GM18499 (cell line): ENCODE measurements around the gene LSM2.

ENCODE experiments used
- ATAC-seq: cut with Tn5 transposase; IDR thresholded peaks from one replicate; pipeline ENCODE4 v1.9.1; 2021; ENCODE audit warnings: moderate number of reproducible peaks; ENCODE audit not compliant: insufficient read depth, unreplicated experiment

The LSM2 gene

DNA sequence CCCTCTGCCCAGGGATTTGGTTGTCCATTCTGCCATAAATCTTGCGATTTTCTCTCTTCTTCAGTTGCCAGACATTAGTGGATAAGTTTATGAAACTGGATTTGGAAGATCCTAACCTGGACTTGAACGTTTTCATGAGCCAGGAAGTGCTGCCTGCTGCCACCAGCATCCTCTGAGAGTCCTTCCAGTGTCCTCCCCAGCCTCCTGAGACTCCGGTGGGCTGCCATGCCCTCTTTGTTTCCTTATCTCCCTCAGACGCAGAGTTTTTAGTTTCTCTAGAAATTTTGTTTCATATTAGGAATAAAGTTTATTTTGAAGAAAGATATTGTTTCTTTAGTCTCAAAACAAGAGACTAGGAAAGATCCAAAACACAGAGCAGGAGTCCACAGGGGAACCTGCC is 44.4 kb downstream of the LSM2 start, which contains the start of gene SAPCD1:
TSS of gene SAPCD1 (plus strand) at position 301 of the 400 bp plus-strand sequence. CDS start 399 bp downstream, outside the sequence.
- no peak for ATAC-seq

DNA sequence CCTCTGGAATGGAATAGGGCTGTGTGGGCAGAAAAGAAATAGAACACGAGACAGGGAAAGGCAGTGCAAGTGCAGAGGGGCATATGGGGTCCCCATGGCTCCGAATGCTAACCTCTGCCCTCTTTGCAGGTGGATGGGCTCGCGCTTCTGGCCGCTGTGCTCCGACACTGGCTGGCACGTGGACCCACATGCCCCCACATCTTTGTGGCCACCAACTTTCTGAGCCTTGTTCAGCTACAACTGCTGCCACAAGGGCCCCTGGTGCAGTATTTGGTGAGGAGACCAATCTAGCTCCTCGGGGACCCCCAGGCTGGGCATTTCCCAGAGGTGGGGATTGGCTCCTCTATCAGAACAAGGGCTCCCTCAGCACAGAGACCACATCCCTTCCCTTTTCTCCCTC is 45.4 kb downstream of the LSM2 start:
- ATAC-seq, result no peak

DNA sequence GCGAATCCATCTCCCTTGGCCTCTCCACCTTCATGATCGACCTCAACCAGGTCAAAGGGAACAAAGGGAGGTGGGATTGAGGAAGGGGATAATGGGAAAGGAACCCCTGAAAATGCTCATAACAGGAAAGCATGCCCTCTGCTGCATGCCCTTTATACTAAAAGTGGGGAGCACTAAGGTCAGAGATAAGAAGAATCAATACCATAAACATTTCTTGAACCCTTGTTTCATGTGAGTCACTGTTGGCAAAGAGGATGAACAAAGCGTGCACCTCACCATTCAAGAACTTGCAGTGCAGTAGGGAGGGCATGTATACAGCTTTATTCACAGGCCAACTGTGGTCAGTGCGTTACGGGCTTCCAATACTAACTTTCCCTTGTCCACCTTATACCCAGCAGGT is 46.0 kb downstream of the LSM2 start:
- no peak for ATAC-seq

DNA sequence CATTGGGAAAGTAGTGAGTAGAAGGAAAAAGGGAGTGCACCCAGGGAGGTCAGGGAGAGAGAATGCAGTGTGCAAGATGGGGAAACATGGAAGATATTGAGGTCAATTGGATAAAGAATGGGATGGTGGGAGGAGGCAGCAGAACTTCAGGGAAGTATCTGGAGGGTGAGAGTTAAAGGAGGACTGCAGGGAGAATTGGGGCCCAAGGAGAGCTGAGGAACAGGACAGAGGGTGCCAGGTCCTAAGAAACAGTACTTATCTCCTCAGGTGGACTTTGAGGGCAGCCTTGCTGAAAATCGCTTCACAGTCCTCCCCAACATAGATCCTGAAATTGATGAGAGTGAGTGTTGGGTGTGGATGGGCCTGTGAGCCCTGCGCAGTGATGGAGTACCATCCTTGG is 48.5 kb downstream of the LSM2 start:
- no peak for ATAC-seq

DNA sequence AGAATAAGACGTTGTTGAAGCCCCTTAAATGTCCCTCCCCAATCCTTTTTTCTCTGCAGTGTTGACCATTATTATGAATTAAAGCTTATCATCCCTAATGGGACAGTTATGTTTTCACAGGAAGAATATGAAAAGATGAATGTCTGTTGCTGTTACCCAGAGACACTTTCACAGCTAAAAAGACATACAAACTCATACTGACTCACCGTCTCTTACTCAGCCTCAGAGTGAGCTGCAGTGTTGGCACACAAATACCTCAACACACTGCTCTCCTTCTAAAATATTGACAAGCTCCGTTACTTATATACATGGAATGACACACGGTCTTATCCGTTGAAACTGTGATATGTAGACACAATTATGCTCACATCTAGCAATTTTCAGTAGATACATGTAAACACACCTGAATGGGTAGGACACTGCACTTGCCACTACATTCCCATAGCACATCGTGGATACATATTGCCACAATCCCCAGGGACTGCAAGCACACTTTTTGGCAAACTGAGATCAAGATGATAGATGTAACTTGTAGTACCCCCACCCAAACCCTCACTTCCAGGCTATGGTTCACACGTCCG is 53.9 kb downstream of the LSM2 start:
- no peak for ATAC-seq

DNA sequence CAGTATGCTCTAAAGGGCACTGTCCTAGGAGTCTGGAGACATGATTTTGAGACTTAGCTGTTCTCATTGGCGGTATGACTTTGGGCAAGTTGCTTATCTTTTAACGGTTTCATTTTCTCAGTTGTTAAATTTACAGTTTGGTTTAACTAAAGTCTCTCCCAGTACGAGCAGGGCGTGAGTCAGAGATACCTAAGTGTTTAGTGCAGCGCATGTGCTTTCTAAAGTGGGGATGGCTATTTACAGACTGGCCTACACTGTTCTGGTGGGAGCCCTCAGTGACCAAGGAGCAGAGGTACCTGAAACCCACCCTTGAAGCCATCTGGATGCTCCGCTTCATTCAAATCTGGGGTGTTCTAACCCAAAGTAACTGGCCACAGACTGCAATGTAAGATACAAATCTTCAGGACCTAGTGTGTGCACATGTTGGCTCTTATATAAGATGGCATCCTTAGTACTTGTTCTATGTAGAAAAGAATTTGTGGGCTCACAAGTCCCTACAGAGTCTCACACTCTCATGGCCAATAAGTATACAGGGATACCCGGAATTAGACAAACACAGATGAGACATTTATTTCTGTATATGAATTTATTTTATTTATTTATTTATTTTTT is 56.2 kb downstream of the LSM2 start:
- no peak for ATAC-seq

DNA sequence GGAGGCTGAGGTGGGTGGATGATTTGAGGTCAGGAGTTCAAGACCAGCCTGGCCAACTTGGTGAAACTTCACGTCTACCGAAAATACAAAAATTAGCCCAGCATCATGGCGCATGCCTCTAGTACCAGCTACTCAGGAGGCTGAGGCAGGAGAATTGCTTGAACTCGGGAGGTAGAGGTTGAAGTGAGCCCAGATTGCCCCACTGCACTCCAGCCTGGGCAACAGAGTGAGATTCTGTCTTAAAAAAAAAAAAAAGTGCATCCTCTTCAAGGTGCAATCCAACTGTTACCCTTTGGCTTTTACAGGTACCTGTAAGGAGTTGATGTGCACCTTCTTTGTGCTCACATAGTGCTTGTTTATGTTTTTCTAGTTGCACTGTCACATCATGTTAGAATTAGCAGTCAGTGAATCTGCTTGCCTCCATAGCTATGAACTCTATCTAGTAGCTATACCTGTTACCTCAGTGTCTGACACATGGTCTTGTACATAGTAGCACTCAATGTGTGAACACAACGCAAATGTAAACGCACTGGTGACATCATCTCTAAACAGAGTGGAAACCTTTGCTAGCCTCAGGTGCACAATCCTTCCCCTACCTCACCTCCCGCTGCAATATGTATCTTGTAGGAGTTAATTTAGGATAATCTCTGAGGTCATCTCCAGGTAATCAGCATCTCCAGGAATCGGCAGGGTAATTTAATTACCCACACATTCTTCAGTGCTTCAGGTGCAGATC is 57.3 kb downstream of the LSM2 start:
- no peak for ATAC-seq
